Right atrium auricular region (tissue), 2 donors: Measurements from ENCODE around the gene PALM. TPM values are rescaled to one million over a fixed set of nuclear protein-coding genes. Genes with fewer than 3 reads are reported as not detected.

Experiments used
- DNase-seq: peaks from one replicate; pipeline ENCODE4 v3.0.0-alpha.2; 2019; ENCODE audit warnings: low spot score
- H3K27ac ChIP-seq, 2 donors: fragments of 200-600 bp; sonication (generic); 1 replicate in 1 of 2; 2 replicates in 1 of 2; pipeline ENCODE4 v1.5.1; 2016 to 2019
- H3K27me3 ChIP-seq, 2 donors: fragments of 200-600 bp; sonication (generic); one replicate each; pipeline versions ENCODE4 v1.5.1 to v1.6.0; 2017 to 2019
- H3K36me3 ChIP-seq: fragments of 200-600 bp; sonication (generic); one replicate; pipeline ENCODE4 v1.5.1; 2016
- H3K4me1 ChIP-seq, 2 donors: fragments of 200-600 bp; sonication (generic); one replicate each; pipeline versions ENCODE4 v1.5.1 to v1.6.0; 2017 to 2019
- H3K4me3 ChIP-seq, 2 donors: fragments of 200-600 bp; sonication (generic); 1 replicate in 1 of 2; 2 replicates in 1 of 2; pipeline ENCODE4 v1.5.1; 2017 to 2019; ENCODE audit warnings: mild to moderate bottlenecking in 1 of 2, moderate library complexity in 1 of 2
- H3K9me3 ChIP-seq, 2 donors: fragments of 200-600 bp; sonication (generic); one replicate each; pipeline ENCODE4 v1.5.1; 2019
- CTCF ChIP-seq, 2 donors: fragments of 200-600 bp; sonication (generic); IDR thresholded peaks; one replicate each; pipeline ENCODE4 v1.5.1; 2019; ENCODE audit warnings: antibody characterized with exemption in 2 of 2
- total RNA-seq, 2 donors: library from RNA; depleted of rRNA; stranded (reverse); fragments of >200 nt; gene quantifications; one replicate each; pipeline ENCODE4 v1.1.0, GENCODE V29; 2016

PALM gene
- total RNA-seq, 2 donors from 2014 or later, result 28.7 to 64.9 TPM

GRCh38 chr19:678791-679388, 29.8 kb upstream of the PALM start:
- Histone ChIP-seq H3K27me3 (no peaks in the 10 kb centered on the region), H3K27ac (peak overlapping the region; percentile 91 to 100), H3K4me3 (peak overlapping the region in 1 of 2 donors; percentile 74), H3K4me1 (peaks cover 0 to 47% of the 10 kb centered on the region in 2 donors), H3K9me3 (no peaks in the 10 kb centered on the region), H3K36me3 (peaks cover 14% of the 10 kb centered on the region)
- no peak for TF ChIP-seq CTCF (IDR thresholded peaks at IDR 0.05)
- no peak for DNase-seq

- Histone ChIP-seq H3K4me3 (peak overlapping the region; percentile 66 to 74), H3K4me1 (peaks cover 0 to 40% of the 10 kb centered on the region in 2 donors), H3K9me3 (no peaks in the 10 kb centered on the region), H3K27me3 (no peaks in the 10 kb centered on the region), H3K36me3 (peaks cover 14% of the 10 kb centered on the region), H3K27ac (peak overlapping the region; percentile 91 to 100)
- no peak for TF ChIP-seq CTCF (IDR thresholded peaks at IDR 0.05)
- DNase-seq, result peak; percentile 83
These were observed 29.1 kb upstream of the PALM start for GRCh38 chr19:679418-680286.

GRCh38 chr19:680287-681028, 28.3 kb upstream of the PALM start:
- peaks cover 0 to 32% of the 10 kb centered on the region in 2 donors for H3K4me1 ChIP-seq
- peak overlapping the region; percentile 91 to 100 for H3K27ac ChIP-seq
- H3K27me3 ChIP-seq, result no peaks in the 10 kb centered on the region
- H3K9me3 ChIP-seq, result no peaks in the 10 kb centered on the region
- DNase-seq, result peak; percentile 100
- TF ChIP-seq CTCF (IDR thresholded peaks at IDR 0.05), result peak; percentile 49 to 59
- peak overlapping the region; percentile 66 to 74 for H3K4me3 ChIP-seq
- peaks cover 14% of the 10 kb centered on the region for H3K36me3 ChIP-seq

GRCh38 chr19:681029-682019, 27.4 kb upstream of the PALM start:
- no peak for TF ChIP-seq CTCF (IDR thresholded peaks at IDR 0.05)
- Histone ChIP-seq H3K27ac (peak overlapping the region; percentile 91 to 100), H3K4me1 (peaks cover 0 to 26% of the 10 kb centered on the region in 2 donors), H3K9me3 (no peaks in the 10 kb centered on the region), H3K4me3 (peak overlapping the region in 1 of 2 donors; percentile 74), H3K27me3 (no peaks in the 10 kb centered on the region), H3K36me3 (peaks cover 14% of the 10 kb centered on the region)
- no peak for DNase-seq
